DND-41 (cell line): ENCODE results near the gene RRM1.
"Not testable (repeated sequence)": the region's sequence is repeated elsewhere in the genome, so short reads cannot be mapped to it uniquely, and the experiment has no call there.

Source experiments
- ATAC-seq: fragments of 200-7000 bp; cut with Tn5 transposase; 3 replicates; pipeline ENCODE4 v1.9.1; 2021; ENCODE audit warnings: low read depth; ENCODE audit not compliant: insufficient read depth
- DNase-seq: peaks from one replicate; pipeline ENCODE4 v3.0.0-alpha.2; 2020
- H2AFZ ChIP-seq: 2 replicates; pipeline ENCODE4 v1.6.0; 2012; ENCODE audit warnings: low read depth, low read length
- H3K27ac ChIP-seq: 2 replicates; pipeline ENCODE4 v1.5.1; 2012; ENCODE audit warnings: low read length, inconsistent platforms
- H3K27me3 ChIP-seq: fragments of 200-600 bp; sonication (generic); 2 replicates; pipeline ENCODE4 v1.6.0; 2012; ENCODE audit warnings: low read length, mild to moderate bottlenecking, inconsistent platforms; ENCODE audit not compliant: insufficient read depth, poor library complexity
- H3K36me3 ChIP-seq: 2 replicates; pipeline ENCODE4 v1.5.1; 2012; ENCODE audit warnings: low read length, inconsistent platforms; ENCODE audit not compliant: insufficient read depth
- H3K4me1 ChIP-seq: 2 replicates; pipeline ENCODE4 v1.5.1; 2012; ENCODE audit warnings: mild to moderate bottlenecking, low read length; ENCODE audit not compliant: insufficient read depth
- H3K4me2 ChIP-seq: 2 replicates; pipeline ENCODE4 v1.6.0; 2012; ENCODE audit warnings: mild to moderate bottlenecking, moderate library complexity, low read length, inconsistent platforms; ENCODE audit not compliant: insufficient read depth
- H3K4me3 ChIP-seq, 2 experiments: fragments of 200-600 bp in 1 of 2; shearing (Covaris generic) in 1 of 2; 2 replicates each; pipeline ENCODE4 v1.5.1; 2012 to 2016; ENCODE audit warnings: inconsistent platforms in 2 of 2, low read length in 2 of 2, mild to moderate bottlenecking in 2 of 2, low read depth in 1 of 2, moderate library complexity in 1 of 2
- H3K79me2 ChIP-seq: 2 replicates; pipeline ENCODE4 v1.6.0; 2012; ENCODE audit warnings: low read length, inconsistent platforms; ENCODE audit not compliant: insufficient read depth
- H3K9ac ChIP-seq: 2 replicates; pipeline ENCODE4 v1.6.0; 2012; ENCODE audit warnings: low read depth, mild to moderate bottlenecking, inconsistent platforms, low read length, moderate library complexity
- H3K9me3 ChIP-seq: 2 replicates; pipeline ENCODE4 v1.5.1; 2012; ENCODE audit warnings: low read length, moderate library complexity, mild to moderate bottlenecking, inconsistent platforms; ENCODE audit not compliant: insufficient read depth, severe bottlenecking
- H4K20me1 ChIP-seq: 2 replicates; pipeline ENCODE4 v1.6.0; 2012; ENCODE audit warnings: low read length; ENCODE audit not compliant: insufficient read depth
- CTCF ChIP-seq: IDR thresholded peaks from 2 replicates; pipeline ENCODE4 v1.5.1; 2012; ENCODE audit warnings: borderline replicate concordance, low read length, moderate library complexity, mild to moderate bottlenecking; ENCODE audit not compliant: poor library complexity, severe bottlenecking; ENCODE audit errors: extremely low read depth
- EZH2 ChIP-seq: IDR thresholded peaks from 3 replicates; pipeline ENCODE4 v1.6.1; 2012; ENCODE audit warnings: borderline replicate concordance, low read depth, mild to moderate bottlenecking, moderate library complexity, low read length, inconsistent platforms; ENCODE audit not compliant: severe bottlenecking

RRM1 gene

GRCh38 chr11:4049006-4049405 lies 45.6 kb upstream of the RRM1 start:
- ATAC-seq (no peak), DNase-seq (no peak)
- no peaks in the 10 kb centered on the region for H3K27me3 ChIP-seq
- no peak for TF ChIP-seq CTCF
- TF ChIP-seq EZH2, result no peak
- no peak overlapping the region for H3K4me3 ChIP-seq
- H3K27ac ChIP-seq, result no peak overlapping the region
- H3K79me2 ChIP-seq, result no peaks in the 10 kb centered on the region
- peaks cover 14% of the 10 kb centered on the region; the same call in 1 of the 2 replicates for H3K36me3 ChIP-seq
- H3K4me2 ChIP-seq, result no peak overlapping the region
- no peaks in the 10 kb centered on the region for H3K4me1 ChIP-seq
- peaks cover 3% of the 10 kb centered on the region for H3K9me3 ChIP-seq
- H2AFZ ChIP-seq, result no peak overlapping the region
- H4K20me1 ChIP-seq, result no peaks in the 10 kb centered on the region
- H3K9ac ChIP-seq, result no peak overlapping the region

DNA sequence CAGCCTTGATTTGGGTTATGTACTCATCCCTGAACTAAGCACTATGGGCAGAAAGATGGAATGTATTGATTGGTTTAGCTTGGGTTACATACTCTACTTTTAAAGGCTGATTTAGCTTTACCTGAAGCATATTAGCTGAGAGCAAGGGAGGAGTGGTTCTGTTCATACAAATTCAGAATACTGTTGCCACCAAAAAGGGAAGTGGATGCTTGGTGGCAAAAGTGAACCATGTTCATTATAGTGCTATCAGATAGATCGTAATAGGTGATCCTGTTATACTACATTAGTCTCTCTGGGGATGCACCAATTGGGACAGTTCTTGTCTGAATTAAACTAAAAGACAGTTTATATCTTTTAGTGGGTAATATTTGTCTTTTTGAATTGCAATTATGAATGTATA lies 44.5 kb upstream of the RRM1 start:
- TF ChIP-seq CTCF (no peak), EZH2 (no peak)
- Histone ChIP-seq H3K4me3 (no peak overlapping the region), H3K27ac (no peak overlapping the region), H2AFZ (no peak overlapping the region), H3K79me2 (no peaks in the 10 kb centered on the region), H3K4me1 (no peaks in the 10 kb centered on the region), H3K36me3 (peaks cover 14% of the 10 kb centered on the region; the same call in 1 of the 2 replicates), H3K9ac (no peak overlapping the region), H4K20me1 (no peaks in the 10 kb centered on the region), H3K4me2 (no peak overlapping the region), H3K27me3 (no peaks in the 10 kb centered on the region), H3K9me3 (peaks cover 3% of the 10 kb centered on the region)
- DNase-seq, result no peak
- no peak for ATAC-seq

- H3K4me1 ChIP-seq, H3K9me3 ChIP-seq, H4K20me1 ChIP-seq, H3K4me2 ChIP-seq, H2AFZ ChIP-seq, H3K79me2 ChIP-seq, DNase-seq, H3K27me3 ChIP-seq, H3K27ac ChIP-seq, H3K4me3 ChIP-seq, ATAC-seq, H3K9ac ChIP-seq: not testable (repeated sequence)
- H3K36me3 ChIP-seq, result peaks cover 39% of the 10 kb centered on the region
These were observed 41.4 kb upstream of the RRM1 start for GRCh38 chr11:4053200-4053599.

- DNase-seq (no peak), ATAC-seq (no peak)
- Histone ChIP-seq H3K9me3 (peaks cover 3% of the 10 kb centered on the region), H3K9ac (no peak overlapping the region), H4K20me1 (no peaks in the 10 kb centered on the region), H3K36me3 (peaks cover 45% of the 10 kb centered on the region), H3K4me1 (no peaks in the 10 kb centered on the region), H3K27ac (no peak overlapping the region), H3K27me3 (no peaks in the 10 kb centered on the region), H3K4me3 (no peak overlapping the region), H3K79me2 (no peaks in the 10 kb centered on the region), H3K4me2 (no peak overlapping the region), H2AFZ (no peak overlapping the region)
- TF ChIP-seq EZH2 (no peak), CTCF (no peak)
These were observed 40.0 kb upstream of the RRM1 start for GRCh38 chr11:4054643-4055042.
